IPS DF 4.7 (cell line): ENCODE measurements around the gene KRTAP10-8.
"Not testable (repeated sequence)": the region's sequence is repeated elsewhere in the genome, so short reads cannot be mapped to it uniquely, and the experiment has no call there.

Experiments used
- DNase-seq: peaks from one replicate; pipeline ENCODE4 v3.0.0-alpha.2; 2013; ENCODE audit warnings: low spot score; ENCODE audit errors: extremely low read depth

KRTAP10-8 gene

GRCh38 chr21:44612029-44612486, at the start of gene KRTAP10-8:
Gene KRTAP10-8 (plus strand): TSS chr21:44612079. CDS start chr21:44612101, 22 bp downstream.
- no peak for DNase-seq

GRCh38 chr21:44564099-44564498, 47.8 kb upstream of the KRTAP10-8 start:
- no peak for DNase-seq

- DNase-seq, result no peak
Measured at GRCh38 chr21:44564886-44565598, 46.8 kb upstream of the KRTAP10-8 start.

- DNase-seq, result no peak
Measured at GRCh38 chr21:44566403-44566802, 45.5 kb upstream of the KRTAP10-8 start.

- no peak for DNase-seq
Measured at GRCh38 chr21:44567481-44568171, 44.3 kb upstream of the KRTAP10-8 start.

- DNase-seq, result no peak
Measured at GRCh38 chr21:44568261-44568660, 43.6 kb upstream of the KRTAP10-8 start.

- DNase-seq, result no peak
Measured at GRCh38 chr21:44568667-44569556, 43.0 kb upstream of the KRTAP10-8 start.

GRCh38 chr21:44569861-44570517, 41.9 kb upstream of the KRTAP10-8 start:
- DNase-seq, result no peak

- no peak for DNase-seq
Measured at GRCh38 chr21:44571296-44571695, 40.6 kb upstream of the KRTAP10-8 start.

- no peak for DNase-seq
Measured at GRCh38 chr21:44571844-44572782, 39.8 kb upstream of the KRTAP10-8 start.

- no peak for DNase-seq
Measured at GRCh38 chr21:44572959-44573583, 38.8 kb upstream of the KRTAP10-8 start.

- not testable (repeated sequence) for DNase-seq
Measured at GRCh38 chr21:44573630-44574456, 38.0 kb upstream of the KRTAP10-8 start, which contains the start of gene KRTAP10-4. Gene KRTAP10-4 (plus strand): TSS chr21:44573729. CDS start chr21:44573759, 30 bp downstream.

- no peak for DNase-seq
Measured at GRCh38 chr21:44574457-44575306, 37.2 kb upstream of the KRTAP10-8 start.

- DNase-seq, result no peak
Measured at GRCh38 chr21:44575307-44576024, 36.4 kb upstream of the KRTAP10-8 start.

GRCh38 chr21:44576025-44576420, 35.9 kb upstream of the KRTAP10-8 start:
- DNase-seq, result no peak

GRCh38 chr21:44578371-44579055, 33.4 kb upstream of the KRTAP10-8 start:
- DNase-seq, result no peak
